Neutrophil (primary cell): ENCODE results near the gene PRSS1.
"Not testable (repeated sequence)": the region's sequence is repeated elsewhere in the genome, so short reads cannot be mapped to it uniquely, and the experiment has no call there.

Experiments used
- H3K27ac ChIP-seq: fragments of 200-600 bp; sonication (generic); 2 replicates; pipeline ENCODE4 v1.5.1; 2016; ENCODE audit warnings: mild to moderate bottlenecking, moderate library complexity
- H3K27me3 ChIP-seq: fragments of 200-600 bp; sonication (generic); 2 replicates; pipeline ENCODE4 v1.6.0; 2016; ENCODE audit warnings: mild to moderate bottlenecking
- H3K36me3 ChIP-seq: fragments of 200-600 bp; sonication (generic); 2 replicates; pipeline ENCODE4 v1.5.1; 2017
- H3K4me1 ChIP-seq, 2 experiments: fragments of 200-600 bp in 1 of 2; sonication (generic) in 1 of 2; 1 replicate in 1 of 2; 2 replicates in 1 of 2; pipeline versions ENCODE4 v1.5.1 to v1.6.1; 2013 to 2016; ENCODE audit warnings: low read depth in 1 of 2, low read length in 1 of 2, mild to moderate bottlenecking in 1 of 2, moderate library complexity in 1 of 2; ENCODE audit not compliant: control insufficient read depth in 1 of 2, insufficient read depth in 1 of 2
- H3K4me3 ChIP-seq, 2 experiments: fragments of 200-600 bp in 1 of 2; sonication (generic) in 1 of 2; 1 replicate in 1 of 2; 2 replicates in 1 of 2; pipeline ENCODE4 v1.5.1; 2013 to 2016; ENCODE audit warnings: low read depth in 1 of 2, low read length in 1 of 2, mild to moderate bottlenecking in 1 of 2, moderate library complexity in 1 of 2
- H3K9me3 ChIP-seq: fragments of 200-600 bp; sonication (generic); 2 replicates; pipeline ENCODE4 v1.5.1; 2016
- CTCF ChIP-seq: fragments of 200-600 bp; sonication (generic); IDR thresholded peaks from 2 replicates; pipeline ENCODE4 v1.5.1; 2016; ENCODE audit warnings: antibody characterized with exemption

The PRSS1 gene

GRCh38 chr7:142773937-142774744 lies 24.9 kb downstream of the PRSS1 start:
- Histone ChIP-seq H3K27ac (no peak overlapping the region), H3K27me3 (no peaks in the 10 kb centered on the region), H3K36me3 (no peaks in the 10 kb centered on the region), H3K4me3 (no peak overlapping the region), H3K4me1 (no peaks in the 10 kb centered on the region), H3K9me3 (no peaks in the 10 kb centered on the region)
- TF ChIP-seq CTCF: no peak

GRCh38 chr7:142774826-142775225 lies 25.6 kb downstream of the PRSS1 start:
- H3K9me3 ChIP-seq: no peaks in the 10 kb centered on the region
- no peak overlapping the region for H3K27ac ChIP-seq
- no peak for TF ChIP-seq CTCF
- no peak overlapping the region for H3K4me3 ChIP-seq
- no peaks in the 10 kb centered on the region for H3K4me1 ChIP-seq
- H3K36me3 ChIP-seq: no peaks in the 10 kb centered on the region
- no peaks in the 10 kb centered on the region for H3K27me3 ChIP-seq

- not testable (repeated sequence) for H3K9me3 ChIP-seq, H3K27me3 ChIP-seq, H3K36me3 ChIP-seq, H3K4me1 ChIP-seq, H3K27ac ChIP-seq, H3K4me3 ChIP-seq
These were observed 26.3 kb downstream of the PRSS1 start for GRCh38 chr7:142775351-142776115.

- Histone ChIP-seq H3K27ac (no peak overlapping the region), H3K27me3 (no peaks in the 10 kb centered on the region)
- no peak for TF ChIP-seq CTCF
These were observed 27.1 kb downstream of the PRSS1 start for GRCh38 chr7:142776206-142776844.

GRCh38 chr7:142776845-142777225 lies 27.6 kb downstream of the PRSS1 start:
- not testable (repeated sequence) for H3K27me3 ChIP-seq, H3K9me3 ChIP-seq, H3K36me3 ChIP-seq, H3K4me3 ChIP-seq, H3K27ac ChIP-seq, H3K4me1 ChIP-seq

More at GRCh38 chr7:142776206-142776844, 27.1 kb downstream of the PRSS1 start:
- Histone ChIP-seq H3K9me3 (no peaks in the 10 kb centered on the region), H3K4me3 (no peak overlapping the region), H3K4me1 (no peaks in the 10 kb centered on the region), H3K36me3 (no peaks in the 10 kb centered on the region)

GRCh38 chr7:142777318-142777717 lies 28.0 kb downstream of the PRSS1 start:
- H3K9me3 ChIP-seq: no peaks in the 10 kb centered on the region
- no peak overlapping the region for H3K27ac ChIP-seq
- H3K4me3 ChIP-seq: no peak overlapping the region
- no peaks in the 10 kb centered on the region for H3K4me1 ChIP-seq
- no peak for TF ChIP-seq CTCF
- no peaks in the 10 kb centered on the region for H3K27me3 ChIP-seq
- no peaks in the 10 kb centered on the region for H3K36me3 ChIP-seq
